Endothelial cell of umbilical vein (primary cell): ENCODE results near the gene HAVCR1. TPM values are rescaled to one million over a fixed set of nuclear protein-coding genes. Genes with fewer than 3 reads are reported as not detected.

Experiments
- BruUV-seq: library from RNA; stranded (reverse); fragments of 400-500 nt; replicated peaks from 2 replicates; lab custom pipeline; 2021; lab: Mats Ljungman, UMichigan
- CTCF ChIA-PET: fragments of 300-600, 350-600 bp; sonication (Branson Sonifier 250); formaldehyde crosslinking; loops from one replicate; lab custom pipeline; 2021; ENCODE audit warnings: antibody characterized with exemption, inconsistent platforms; lab: Charles Lee
- POLR2A ChIA-PET: fragments of 300-600, 350-600 bp; sonication (Branson Sonifier 250); formaldehyde crosslinking; loops from one replicate; lab custom pipeline; 2021; ENCODE audit warnings: antibody characterized with exemption, inconsistent platforms; lab: Charles Lee
- DNase-seq: peaks from one replicate; pipeline ENCODE4 v3.0.0-alpha.2; 2011; ENCODE audit warnings: low read depth, low spot score
- FAIRE-seq: peaks from 2 replicates; lab custom pipeline; 2011; peaks lifted over from hg19 to GRCh38; lab: Jason Lieb, UNC
- H2AFZ ChIP-seq: 2 replicates; pipeline ENCODE4 v1.6.0; 2012; ENCODE audit warnings: low read depth, low read length, control low read depth, inconsistent platforms
- H3K27ac ChIP-seq: 2 replicates; pipeline ENCODE4 v1.5.1; 2011; ENCODE audit warnings: low read depth, mild to moderate bottlenecking, control low read depth, low read length, moderate library complexity; ENCODE audit not compliant: insufficient read depth
- H3K27me3 ChIP-seq, 2 experiments: 2 replicates each; pipeline versions ENCODE4 v1.6.0 to v1.6.1; 2011; ENCODE audit warnings: low read length in 2 of 2, mixed read lengths in 1 of 2; ENCODE audit not compliant: control insufficient read depth in 2 of 2, insufficient read depth in 2 of 2
- H3K36me3 ChIP-seq, 2 experiments: 2 replicates in 1 of 2; 3 replicates in 1 of 2; pipeline ENCODE4 v1.5.1; 2011; ENCODE audit warnings: low read length in 2 of 2, mild to moderate bottlenecking in 1 of 2, moderate library complexity in 1 of 2; ENCODE audit not compliant: control insufficient read depth in 2 of 2, insufficient read depth in 2 of 2; ENCODE audit errors: extremely low read depth in 1 of 2
- H3K4me1 ChIP-seq: 3 replicates; pipeline ENCODE4 v1.5.1; 2011; ENCODE audit warnings: mild to moderate bottlenecking, low read length; ENCODE audit not compliant: control insufficient read depth, insufficient read depth; ENCODE audit errors: extremely low read depth
- H3K4me2 ChIP-seq: 2 replicates; pipeline ENCODE4 v1.6.1; 2011; ENCODE audit warnings: low read length, control low read depth, mixed read lengths; ENCODE audit not compliant: insufficient read depth
- H3K4me3 ChIP-seq, 3 experiments: fragments of 200-600 bp in 1 of 3; sonication (generic), shearing (Covaris generic) in 1 of 3; replicated peaks in 1 of 3; 2 replicates each; pipeline ENCODE4 v1.5.1; 2011 to 2016; ENCODE audit warnings: control low read depth in 3 of 3, low read length in 3 of 3, mild to moderate bottlenecking in 2 of 3, inconsistent platforms in 1 of 3, low read depth in 1 of 3, moderate library complexity in 1 of 3; ENCODE audit not compliant: insufficient read depth in 1 of 3
- H3K79me2 ChIP-seq: 2 replicates; pipeline ENCODE4 v1.6.0; 2012; ENCODE audit warnings: low read length, inconsistent platforms; ENCODE audit not compliant: control insufficient read depth, insufficient read depth
- H3K9ac ChIP-seq: replicated peaks from 2 replicates; pipeline ENCODE3; 2011; ENCODE audit warnings: low read length, control low read depth; ENCODE audit not compliant: insufficient read depth; ENCODE audit errors: extremely low read depth
- H3K9me1 ChIP-seq: replicated peaks from 3 replicates; pipeline ENCODE4 v1.6.0; 2011; ENCODE audit warnings: mild to moderate bottlenecking, low read length; ENCODE audit not compliant: control insufficient read depth, insufficient read depth; ENCODE audit errors: extremely low read depth
- H3K9me3 ChIP-seq: replicated peaks from 2 replicates; pipeline ENCODE4 v1.5.1; 2012; ENCODE audit warnings: low read length, inconsistent platforms; ENCODE audit not compliant: control insufficient read depth, insufficient read depth
- H4K20me1 ChIP-seq: replicated peaks from 2 replicates; pipeline ENCODE3; 2011; ENCODE audit warnings: mild to moderate bottlenecking, low read length; ENCODE audit not compliant: control insufficient read depth, insufficient read depth; ENCODE audit errors: extremely low read depth
- CTCF ChIP-seq, 2 donors: IDR thresholded peaks; 1 replicate in 1 of 2; 2 replicates in 1 of 2; pipeline ENCODE4 v1.5.1; 2011; ENCODE audit warnings: low read length in 2 of 2, mild to moderate bottlenecking in 2 of 2, moderate library complexity in 2 of 2, control low read depth in 1 of 2, inconsistent platforms in 1 of 2, low read depth in 1 of 2; ENCODE audit not compliant: insufficient read depth in 1 of 2; ENCODE audit errors: extremely low read depth in 1 of 2
- EZH2 ChIP-seq: IDR thresholded peaks from 2 replicates; pipeline ENCODE4 v1.6.1; 2012; ENCODE audit warnings: borderline replicate concordance, low read depth, mild to moderate bottlenecking, moderate library complexity, low read length, inconsistent platforms; ENCODE audit not compliant: severe bottlenecking
- FOS ChIP-seq: IDR thresholded peaks from 2 replicates; pipeline ENCODE4 v1.6.1; 2011; ENCODE audit warnings: mild to moderate bottlenecking, low read length, moderate library complexity, borderline replicate concordance; ENCODE audit not compliant: insufficient read depth
- GATA2 ChIP-seq: IDR thresholded peaks from 2 replicates; pipeline ENCODE4 v1.7.0; 2011; ENCODE audit warnings: low read depth, mild to moderate bottlenecking, moderate library complexity, mixed read lengths, low read length; ENCODE audit not compliant: insufficient read length, insufficient read depth
- JUN ChIP-seq: IDR thresholded peaks from 2 replicates; pipeline ENCODE4 v1.6.1; 2011; ENCODE audit warnings: borderline replicate concordance, low read depth; ENCODE audit not compliant: insufficient read length, insufficient read depth
- MAX ChIP-seq: IDR thresholded peaks from 2 replicates; pipeline ENCODE4 v1.6.1; 2011; ENCODE audit not compliant: insufficient read depth, insufficient read length
- MYC ChIP-seq: IDR thresholded peaks from one replicate; pipeline ENCODE4 v1.6.1; 2011; ENCODE audit warnings: mild to moderate bottlenecking, low read depth, low read length
- POLR2A ChIP-seq: IDR thresholded peaks from 2 replicates; pipeline ENCODE4 v1.6.1; 2012; ENCODE audit warnings: low read depth, mild to moderate bottlenecking, control low read depth, low read length
- POLR2AphosphoS5 ChIP-seq: IDR thresholded peaks from 2 replicates; pipeline ENCODE4 v1.6.1; 2012; ENCODE audit warnings: low read depth, mild to moderate bottlenecking, control low read depth, low read length, moderate library complexity; ENCODE audit not compliant: insufficient read depth
- dilution Hi-C: fragments of 300-500 bp; cut with MboI; formaldehyde crosslinking; loops from one replicate; pipeline ENCODE4 v1.15.0; 2019; ENCODE audit warnings: low sequenced_read_pairs; ENCODE audit not compliant: extremely low pct_ligation_motif_present
- intact Hi-C: fragments of 100-400 bp; cut with micrococcal nuclease; formaldehyde crosslinking; loops from one replicate; pipeline ENCODE4 v1.10.0; 2022
- polyA plus RNA-seq, 4 experiments: library from polyadenylated mRNA; depleted of rRNA in 3 of 4; stranded (reverse) in 3 of 4; unstranded in 1 of 4; fragments of >200 nt; gene quantifications; 2 replicates each; pipeline versions ENCODE4 v1.2.1 to v1.2.3, GENCODE V29; 2011 to 2012; ENCODE audit warnings: missing spikeins in 1 of 4
- total RNA-seq: library from RNA; stranded (reverse); gene quantifications from 2 replicates; pipeline ENCODE4 v1.2.3, GENCODE V29; 2021

The HAVCR1 gene
- total and polyA plus RNA-seq, 2 donors (not counting 3 experiments of a cell fraction or from before 2014, with no cell fraction given), result not detected

GRCh38 chr5:157063776-157064430 is 5.0 kb upstream of the HAVCR1 start:
- dilution Hi-C loops, result no loop called here

More at GRCh38 chr5:157063776-157064430, 5.0 kb upstream of the HAVCR1 start:
- Histone ChIP-seq H3K9ac (no peak overlapping the region), H3K27me3 (no peaks in the 10 kb centered on the region), H3K79me2 (no peaks in the 10 kb centered on the region), H3K36me3 (no peaks in the 10 kb centered on the region), H3K9me1 (no peaks in the 10 kb centered on the region), H3K27ac (no peak overlapping the region), H3K4me3 (no peak overlapping the region), H3K4me2 (no peak overlapping the region), H3K4me1 (no peaks in the 10 kb centered on the region), H3K9me3 (no peaks in the 10 kb centered on the region), H2AFZ (no peak overlapping the region), H4K20me1 (no peaks in the 10 kb centered on the region)
- FAIRE-seq (no peak), DNase-seq (no peak)
- ChIA-PET CTCF (no interaction called here), POLR2A (no interaction called here)
- intact Hi-C loops, result no loop called here
- BruUV-seq, result no TSS peak
- no peak for TF ChIP-seq JUN
- TF ChIP-seq MYC, result no peak
- no peak for TF ChIP-seq CTCF (IDR thresholded peaks at IDR 0.05; ENCODE audit: extremely low read depth in 1 of 2, insufficient read depth in 1 of 2, low read depth in 1 of 2, low read length in 2 of 2)
- TF ChIP-seq GATA2, result no peak
- no peak for TF ChIP-seq POLR2A
- TF ChIP-seq EZH2, result no peak
- TF ChIP-seq POLR2AphosphoS5, result no peak
- TF ChIP-seq FOS, result no peak
- no peak for TF ChIP-seq MAX
